GM03348 (cell line): Measurements from ENCODE around the gene SPDYE18.
"Not testable (repeated sequence)": the region's sequence is repeated elsewhere in the genome, so short reads cannot be mapped to it uniquely, and the experiment has no call there.

Experiments
- DNase-seq: peaks from one replicate; pipeline ENCODE4 v3.0.0; 2012; ENCODE audit warnings: low spot score

The SPDYE18 gene

DNA sequence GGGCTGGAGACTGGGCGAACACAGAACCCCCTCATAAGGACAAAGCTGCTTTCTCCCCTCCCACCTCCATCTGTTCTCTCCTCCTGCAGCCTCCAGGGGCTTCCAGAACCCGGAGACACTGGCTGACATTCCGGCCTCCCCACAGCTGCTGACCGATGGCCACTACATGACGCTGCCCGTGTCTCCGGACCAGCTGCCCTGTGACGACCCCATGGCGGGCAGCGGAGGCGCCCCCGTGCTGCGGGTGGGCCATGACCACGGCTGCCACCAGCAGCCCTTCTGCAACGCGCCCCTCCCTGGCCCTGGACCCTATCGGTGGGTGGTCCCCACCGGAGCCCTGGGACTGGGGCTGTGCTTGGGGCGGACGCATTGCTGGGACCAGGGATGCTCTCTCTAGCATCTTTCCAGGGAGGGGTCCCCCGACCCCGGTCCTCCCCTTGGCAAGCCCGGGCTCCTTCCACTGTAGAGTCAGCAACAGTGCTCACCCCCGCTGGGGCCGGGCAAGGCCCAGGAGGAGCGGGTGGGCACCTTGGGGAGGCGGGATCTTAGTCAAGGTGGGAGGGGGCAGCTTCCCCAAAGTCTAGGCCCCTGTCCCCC is 56.8 kb downstream of the SPDYE18 start:
- not testable (repeated sequence) for DNase-seq

DNA sequence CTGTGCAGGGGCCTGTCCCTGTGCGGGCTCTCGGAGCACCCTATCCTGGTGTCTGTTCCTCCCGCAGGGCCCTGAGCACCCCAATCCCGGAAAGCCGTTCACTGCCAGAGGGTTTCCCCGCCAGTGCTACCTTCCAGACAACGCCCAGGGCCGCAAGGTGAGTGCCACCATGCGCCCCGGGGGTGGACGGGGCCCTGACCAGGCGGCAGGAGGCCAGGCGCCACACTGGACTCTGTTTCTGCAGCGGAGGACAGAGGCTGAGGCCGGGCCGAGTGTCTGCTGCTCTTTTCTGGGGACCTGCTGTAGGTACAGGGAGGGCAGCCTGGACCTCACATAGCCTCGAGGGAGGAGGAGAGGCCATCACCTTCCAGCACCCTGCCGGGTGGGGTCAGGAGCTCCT is 58.2 kb downstream of the SPDYE18 start:
- DNase-seq: not testable (repeated sequence)

DNA sequence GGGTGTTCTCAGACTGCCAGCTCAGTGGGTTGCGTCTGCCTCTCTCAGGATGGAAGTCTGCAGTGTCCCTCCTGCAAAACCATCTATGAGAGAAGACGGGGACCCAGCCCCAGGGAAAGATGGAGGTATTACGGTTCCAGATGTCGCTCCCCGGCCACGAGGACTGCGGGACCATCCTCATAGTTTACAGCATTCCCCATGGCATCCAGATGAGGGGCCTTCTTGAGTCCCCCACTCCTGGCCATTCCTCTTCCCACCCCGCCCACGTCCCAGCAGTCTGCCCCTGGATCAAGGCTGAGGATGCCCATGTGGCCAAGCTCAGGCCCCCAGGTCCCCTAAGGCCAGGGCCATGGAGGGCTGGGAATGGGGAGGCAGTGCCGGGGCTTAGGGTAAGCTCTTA is 59.1 kb downstream of the SPDYE18 start:
- DNase-seq: not testable (repeated sequence)

DNA sequence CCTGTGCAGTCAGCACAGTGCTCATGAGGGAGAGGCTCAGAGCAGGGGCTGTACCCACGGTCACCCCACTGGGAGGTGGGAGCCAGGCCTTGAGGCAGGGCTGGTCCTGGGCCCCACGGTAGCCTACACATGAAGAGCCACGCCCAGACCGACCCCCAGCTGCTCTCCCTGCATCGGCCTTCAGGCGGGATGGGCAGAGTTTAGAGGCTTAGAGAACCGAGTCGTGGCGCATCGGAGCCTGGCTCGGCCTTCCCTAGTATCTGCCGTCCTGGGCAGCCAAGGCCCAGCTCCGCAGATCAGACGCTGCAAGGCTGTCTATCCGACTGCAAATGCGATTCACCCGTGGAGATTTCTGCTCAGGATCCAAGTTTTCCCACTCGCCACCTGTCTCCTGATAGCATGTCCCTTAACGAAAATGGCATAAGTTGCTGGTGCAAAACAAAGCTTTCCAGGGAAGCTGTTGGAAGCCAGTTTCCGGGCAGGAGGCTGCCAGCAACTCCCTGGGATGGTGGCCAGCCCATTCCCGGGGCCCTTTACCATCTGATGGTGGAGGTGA is 59.6 kb downstream of the SPDYE18 start:
- not testable (repeated sequence) for DNase-seq

DNA sequence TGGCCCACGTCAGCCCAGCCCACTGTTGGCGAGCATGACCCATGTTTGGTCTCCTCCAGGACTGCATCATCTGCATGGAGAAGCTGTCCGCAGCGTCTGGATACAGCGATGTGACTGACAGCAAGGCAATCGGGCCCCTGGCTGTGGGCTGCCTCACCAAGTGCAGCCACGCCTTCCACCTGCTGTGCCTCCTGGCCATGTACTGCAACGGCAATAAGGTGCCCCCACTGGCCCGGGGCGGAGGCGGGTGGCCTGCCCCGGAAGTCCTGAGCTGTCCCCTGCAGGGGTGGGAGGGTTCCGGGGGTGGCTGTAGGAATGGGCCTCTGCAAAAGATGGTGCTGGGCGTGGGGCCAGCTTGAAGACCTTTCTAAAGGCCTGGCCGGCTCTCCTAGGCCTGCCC is 60.3 kb downstream of the SPDYE18 start:
- DNase-seq: not testable (repeated sequence)
